H9 (cell line): ENCODE data around the gene SLC4A9. TPM values are rescaled to one million over a fixed set of nuclear protein-coding genes. Genes with fewer than 3 reads are reported as not detected.

ENCODE experiments used
- DNase-seq: peaks from one replicate; pipeline ENCODE4 v3.0.0-alpha.2; 2017
- H2AFZ ChIP-seq: one replicate; pipeline ENCODE4 v1.6.1; 2013; ENCODE audit warnings: mild to moderate bottlenecking, low read length, control low read depth, moderate library complexity
- H2AK5ac ChIP-seq: 2 replicates; pipeline ENCODE4 v1.6.1; 2013; ENCODE audit warnings: low read length, control low read depth, mixed read lengths; ENCODE audit not compliant: insufficient read length
- H2BK120ac ChIP-seq: one replicate; pipeline ENCODE4 v1.6.1; 2013; ENCODE audit warnings: low read depth, mild to moderate bottlenecking, low read length, control low read depth, inconsistent platforms; ENCODE audit not compliant: poor library complexity, severe bottlenecking
- H2BK12ac ChIP-seq: 2 replicates; pipeline ENCODE4 v1.6.1; 2013; ENCODE audit warnings: low read length, control low read depth, mixed read lengths, low read depth; ENCODE audit not compliant: insufficient read length
- H2BK15ac ChIP-seq: 2 replicates; pipeline ENCODE4 v1.6.1; 2013; ENCODE audit warnings: low read depth, low read length, control low read depth
- H2BK20ac ChIP-seq: one replicate; pipeline ENCODE4 v1.6.1; 2013; ENCODE audit warnings: low read depth, mild to moderate bottlenecking, low read length, control low read depth, inconsistent platforms; ENCODE audit not compliant: poor library complexity, severe bottlenecking
- H2BK5ac ChIP-seq: 2 replicates; pipeline ENCODE4 v1.6.1; 2013; ENCODE audit warnings: low read length, control low read depth, mixed read lengths; ENCODE audit not compliant: insufficient read length
- H3K14ac ChIP-seq: 2 replicates; pipeline ENCODE4 v1.6.1; 2013; ENCODE audit warnings: low read length, control low read depth; ENCODE audit not compliant: insufficient read depth
- H3K18ac ChIP-seq: 2 replicates; pipeline ENCODE4 v1.6.1; 2013; ENCODE audit warnings: low read depth, mild to moderate bottlenecking, mixed read lengths, low read length, control low read depth; ENCODE audit not compliant: insufficient read length
- H3K23ac ChIP-seq: 2 replicates; pipeline ENCODE4 v1.6.1; 2013; ENCODE audit warnings: low read length, control low read depth, mixed read lengths, low read depth; ENCODE audit not compliant: insufficient read length
- H3K23me2 ChIP-seq: 2 replicates; pipeline ENCODE4 v1.6.1; 2013; ENCODE audit warnings: low read depth, mild to moderate bottlenecking, mixed read lengths, low read length, control low read depth; ENCODE audit not compliant: insufficient read length, poor library complexity, severe bottlenecking
- H3K27ac ChIP-seq: 2 replicates; pipeline ENCODE4 v1.5.1; 2013; ENCODE audit warnings: low read length, control low read depth, mixed read lengths, low read depth; ENCODE audit not compliant: insufficient read length
- H3K27me3 ChIP-seq: 2 replicates; pipeline ENCODE4 v1.6.1; 2013; ENCODE audit warnings: low read length, control low read depth, inconsistent platforms; ENCODE audit not compliant: insufficient read depth
- H3K4ac ChIP-seq: 2 replicates; pipeline ENCODE4 v1.6.1; 2013; ENCODE audit warnings: low read depth, mild to moderate bottlenecking, control low read depth, inconsistent platforms, low read length, moderate library complexity
- H3K4me1 ChIP-seq: 2 replicates; pipeline ENCODE4 v1.6.1; 2013; ENCODE audit warnings: low read length, control low read depth, inconsistent platforms; ENCODE audit not compliant: insufficient read depth
- H3K4me2 ChIP-seq: 2 replicates; pipeline ENCODE4 v1.6.1; 2013; ENCODE audit warnings: low read length, control low read depth, mixed read lengths; ENCODE audit not compliant: insufficient read length, insufficient read depth
- H3K56ac ChIP-seq: 2 replicates; pipeline ENCODE4 v1.6.1; 2013; ENCODE audit warnings: low read depth, mild to moderate bottlenecking, mixed read lengths, low read length, control low read depth; ENCODE audit not compliant: insufficient read length
- H3K79me1 ChIP-seq: 2 replicates; pipeline ENCODE4 v1.6.1; 2013; ENCODE audit warnings: low read depth, mild to moderate bottlenecking, moderate library complexity, low read length, control low read depth, inconsistent platforms; ENCODE audit not compliant: insufficient read depth, poor library complexity, severe bottlenecking
- H3K79me2 ChIP-seq: 2 replicates; pipeline ENCODE4 v1.6.1; 2013; ENCODE audit warnings: low read length, control low read depth, inconsistent platforms; ENCODE audit not compliant: insufficient read depth
- H3K9ac ChIP-seq: 2 replicates; pipeline ENCODE4 v1.6.1; 2013; ENCODE audit warnings: low read length, control low read depth, mixed read lengths; ENCODE audit not compliant: insufficient read length; ENCODE audit errors: extremely low read depth
- H3K9me3 ChIP-seq: one replicate; pipeline ENCODE4 v1.6.1; 2013; ENCODE audit warnings: low read depth, low read length, inconsistent platforms; ENCODE audit not compliant: control insufficient read depth
- H3T11ph ChIP-seq: one replicate; pipeline ENCODE4 v1.6.1; 2013; ENCODE audit warnings: mild to moderate bottlenecking, low read length, control low read depth, inconsistent platforms
- H4K20me1 ChIP-seq: one replicate; pipeline ENCODE4 v1.6.1; 2013; ENCODE audit not compliant: control insufficient read depth, insufficient read length, insufficient read depth
- H4K5ac ChIP-seq: 2 replicates; pipeline ENCODE4 v1.6.1; 2013; ENCODE audit warnings: low read depth, mild to moderate bottlenecking, mixed read lengths, low read length, control low read depth; ENCODE audit not compliant: insufficient read length
- H4K8ac ChIP-seq: replicated peaks from 2 replicates; pipeline ENCODE4 v1.6.1; 2013; ENCODE audit warnings: low read length, control low read depth, mixed read lengths, low read depth; ENCODE audit not compliant: insufficient read length
- H4K91ac ChIP-seq: 2 replicates; pipeline ENCODE4 v1.6.1; 2013; ENCODE audit warnings: low read depth, mild to moderate bottlenecking, moderate library complexity, mixed read lengths, low read length, control low read depth; ENCODE audit not compliant: insufficient read length
- H3K27ac Mint-ChIP-seq, 3 experiments: 2 replicates in 2 of 3; 3 replicates in 1 of 3; pipeline ENCODE4 v1.8.0; 2020 to 2021; ENCODE audit warnings: mixed read lengths in 3 of 3, mild to moderate bottlenecking in 1 of 3, moderate library complexity in 1 of 3
- H3K27me3 Mint-ChIP-seq: 2 replicates; pipeline ENCODE4 v1.8.0; 2021; ENCODE audit warnings: low read depth, mild to moderate bottlenecking, moderate library complexity, mixed read lengths
- H3K36me3 Mint-ChIP-seq, 3 experiments: 2 replicates in 2 of 3; 3 replicates in 1 of 3; pipeline ENCODE4 v1.8.0; 2020 to 2021; ENCODE audit warnings: low read depth in 3 of 3, mixed read lengths in 3 of 3; ENCODE audit not compliant: insufficient read depth in 1 of 3
- H3K4me1 Mint-ChIP-seq, 2 experiments: 2 replicates each; pipeline ENCODE4 v1.8.0; 2020; ENCODE audit warnings: mixed read lengths in 2 of 2
- H3K4me3 Mint-ChIP-seq, 2 experiments: 2 replicates in 1 of 2; 3 replicates in 1 of 2; pipeline ENCODE4 v1.8.0; 2020 to 2021; ENCODE audit warnings: mild to moderate bottlenecking in 2 of 2, mixed read lengths in 2 of 2, moderate library complexity in 1 of 2
- H3K9me3 Mint-ChIP-seq, 2 experiments: 2 replicates in 1 of 2; 3 replicates in 1 of 2; pipeline ENCODE4 v1.8.0; 2020; ENCODE audit warnings: mild to moderate bottlenecking in 2 of 2, mixed read lengths in 2 of 2, moderate library complexity in 1 of 2
- WGBS: extraction: QIAGEN DNeasy Blood & Tissue Kit; methylation state at CpG from one replicate; pipeline ENCODE4 v1.1.7; 2013; ENCODE audit warnings: missing lambda C conversion rate, low lambda C conversion rate, mixed read lengths; ENCODE audit not compliant: insufficient read length; ENCODE audit errors: extremely low coverage; 5-methylcytosine and 5-hydroxymethylcytosine counted together
- total RNA-seq: library from RNA; stranded (reverse); gene quantifications from 2 replicates; pipeline ENCODE4 v1.2.1, GENCODE V29; 2021
- TF ChIP-seq, protein P1 (sequence below): fragments of 200-600 bp; sonication (generic); conservative IDR thresholded peaks from 3 replicates; pipeline ENCODE4 v1.8.0; 2021; ENCODE audit warnings: antibody characterized with exemption, mild to moderate bottlenecking

Gene SLC4A9
- total RNA-seq, 1 experiment from 2014 or later = 0.07 TPM

DNA sequence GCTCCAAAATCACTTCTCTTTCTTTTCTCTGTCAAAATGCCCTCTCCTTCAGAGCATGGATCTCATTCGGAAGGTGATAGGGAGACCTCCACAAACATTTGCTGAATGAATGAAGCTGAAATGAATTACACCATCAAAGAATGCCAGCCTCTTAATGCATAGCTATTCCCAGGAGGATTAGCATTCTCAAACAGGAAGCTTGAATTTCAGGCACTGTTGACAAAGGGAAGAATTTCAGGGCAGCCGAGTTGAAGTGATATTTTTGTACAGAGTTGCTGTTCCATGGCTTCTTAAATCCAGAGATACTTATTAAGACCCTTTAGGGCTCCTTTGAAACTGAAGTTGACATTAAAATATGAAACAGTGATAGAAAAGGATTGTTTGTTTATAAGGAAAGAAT, 32.4 kb upstream of the SLC4A9 start:
- Histone ChIP-seq H2BK120ac (no peak overlapping the region), H3K14ac (no peak overlapping the region), H2AFZ (no peak overlapping the region), H3K18ac (no peak overlapping the region), H3K79me2 (no peaks in the 10 kb centered on the region), H2AK5ac (no peak overlapping the region), H3K79me1 (no peaks in the 10 kb centered on the region), H3K4me1 (no peaks in the 10 kb centered on the region), H3K27ac (no peak overlapping the region), H4K5ac (no peak overlapping the region), H3K23me2 (no peaks in the 10 kb centered on the region), H3K23ac (no peak overlapping the region), H3K56ac (no peak overlapping the region), H3T11ph (no peak overlapping the region), H3K9ac (no peak overlapping the region), H2BK5ac (no peak overlapping the region), H4K91ac (no peak overlapping the region), H2BK15ac (no peak overlapping the region), H3K27me3 (no peaks in the 10 kb centered on the region; the same call in 1 of the 2 replicates), H3K4me2 (no peak overlapping the region), H2BK20ac (no peak overlapping the region), H4K20me1 (no peaks in the 10 kb centered on the region), H2BK12ac (no peak overlapping the region), H3K4ac (no peak overlapping the region), H3K9me3 (no peaks in the 10 kb centered on the region), H4K8ac (no peak overlapping the region)
- no peak for DNase-seq
- H3K36me3 Mint-ChIP-seq = no peaks in the 10 kb centered on the region
- no CpG with 5 or more reads among the region's 2 CpGs for WGBS
- no peaks in the 10 kb centered on the region for H3K9me3 Mint-ChIP-seq
- no peak overlapping the region; a peak in 1 of 5 replicates for H3K4me3 Mint-ChIP-seq
- TF ChIP-seq, protein P1, sequence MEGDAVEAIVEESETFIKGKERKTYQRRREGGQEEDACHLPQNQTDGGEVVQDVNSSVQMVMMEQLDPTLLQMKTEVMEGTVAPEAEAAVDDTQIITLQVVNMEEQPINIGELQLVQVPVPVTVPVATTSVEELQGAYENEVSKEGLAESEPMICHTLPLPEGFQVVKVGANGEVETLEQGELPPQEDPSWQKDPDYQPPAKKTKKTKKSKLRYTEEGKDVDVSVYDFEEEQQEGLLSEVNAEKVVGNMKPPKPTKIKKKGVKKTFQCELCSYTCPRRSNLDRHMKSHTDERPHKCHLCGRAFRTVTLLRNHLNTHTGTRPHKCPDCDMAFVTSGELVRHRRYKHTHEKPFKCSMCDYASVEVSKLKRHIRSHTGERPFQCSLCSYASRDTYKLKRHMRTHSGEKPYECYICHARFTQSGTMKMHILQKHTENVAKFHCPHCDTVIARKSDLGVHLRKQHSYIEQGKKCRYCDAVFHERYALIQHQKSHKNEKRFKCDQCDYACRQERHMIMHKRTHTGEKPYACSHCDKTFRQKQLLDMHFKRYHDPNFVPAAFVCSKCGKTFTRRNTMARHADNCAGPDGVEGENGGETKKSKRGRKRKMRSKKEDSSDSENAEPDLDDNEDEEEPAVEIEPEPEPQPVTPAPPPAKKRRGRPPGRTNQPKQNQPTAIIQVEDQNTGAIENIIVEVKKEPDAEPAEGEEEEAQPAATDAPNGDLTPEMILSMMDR = no peak
- H3K27ac Mint-ChIP-seq = no peak overlapping the region; a peak in 1 of 7 replicates
- H3K27me3 Mint-ChIP-seq = no peaks in the 10 kb centered on the region; the same call in 1 of the 2 replicates
- H3K4me1 Mint-ChIP-seq = peaks cover 10 to 13% of the 10 kb centered on the region in 2 experiments
